Stimulated activated CD8-positive, alpha-beta memory T cell treated with anti-CD3 and anti-CD28 coated beads, Interleukin-7, amount 100 ng/mL, for 48 hours (primary cell): ENCODE results near the gene ATP1A4.
"Not testable (repeated sequence)": the region's sequence is repeated elsewhere in the genome, so short reads cannot be mapped to it uniquely, and the experiment has no call there.

ENCODE experiments used
- DNase-seq, 2 donors: peaks; one replicate each; pipeline ENCODE4 v3.0.0-alpha.2; 2020; ENCODE audit warnings: low read depth in 1 of 2; ENCODE audit errors: extremely low read depth in 1 of 2

The ATP1A4 gene

GRCh38 chr1:160151303-160151702 is at the start of gene ATP1A4:
Gene ATP1A4 (plus strand): TSS chr1:160151603. CDS start chr1:160152041, 438 bp downstream.
- no peak for DNase-seq

GRCh38 chr1:160101717-160102522 is 49.5 kb upstream of the ATP1A4 start:
- no peak for DNase-seq

DNA sequence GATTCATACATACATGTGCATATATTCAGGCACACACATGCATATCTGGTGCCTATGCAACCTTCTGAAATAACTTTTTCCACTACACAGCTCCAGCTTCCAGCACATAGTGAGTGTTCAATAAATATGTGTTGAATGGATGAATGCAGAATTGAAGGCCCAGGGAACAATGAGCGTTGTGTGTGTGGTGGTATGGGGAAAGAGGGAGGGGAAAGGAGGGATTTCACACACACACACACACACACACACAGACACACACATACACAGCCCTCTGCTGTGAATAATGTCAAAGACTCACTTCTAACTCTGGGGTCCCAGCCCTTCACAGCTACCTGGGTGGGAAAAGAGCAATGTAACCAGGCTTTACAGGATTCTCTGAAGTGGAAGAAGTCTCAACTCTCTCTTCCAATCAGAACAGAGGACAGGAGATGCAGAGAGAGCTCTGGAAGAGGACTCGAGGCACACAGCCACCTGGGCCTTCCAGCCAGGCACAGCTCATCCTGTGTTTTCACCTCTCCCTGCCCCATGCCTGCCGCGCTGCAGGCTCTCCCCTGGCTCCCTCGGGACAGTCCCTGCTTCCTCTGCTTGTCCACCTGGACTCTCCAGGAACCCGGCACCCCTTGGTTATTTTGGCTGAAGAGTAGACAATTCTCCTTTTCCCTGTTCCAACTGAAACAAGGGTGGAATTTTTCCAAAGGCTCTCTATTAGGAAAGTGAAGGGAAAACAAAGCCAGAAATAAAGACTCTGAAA is 47.6 kb upstream of the ATP1A4 start:
- no peak for DNase-seq

DNA sequence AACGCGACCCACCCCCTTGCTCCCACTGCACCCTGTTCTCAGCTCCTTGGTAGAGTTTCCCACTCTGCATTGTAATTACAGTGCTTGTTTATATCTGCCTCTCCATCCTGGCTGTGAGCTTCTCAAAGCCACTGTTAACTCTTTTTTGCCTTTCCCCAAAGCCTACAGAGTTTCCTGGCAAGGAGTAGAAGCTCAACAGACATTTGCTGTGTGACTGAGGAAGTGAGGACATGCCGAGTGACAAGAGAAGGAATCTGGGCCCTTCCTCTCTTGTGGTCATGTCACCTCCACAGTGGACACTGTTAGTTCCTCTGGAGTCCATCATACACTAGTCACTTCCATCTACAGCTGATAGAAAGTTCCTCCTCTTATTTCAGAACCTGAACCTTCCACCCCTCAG is 46.9 kb upstream of the ATP1A4 start:
- no peak for DNase-seq

- DNase-seq: no peak
These were observed 46.2 kb upstream of the ATP1A4 start for GRCh38 chr1:160105155-160105554.

DNA sequence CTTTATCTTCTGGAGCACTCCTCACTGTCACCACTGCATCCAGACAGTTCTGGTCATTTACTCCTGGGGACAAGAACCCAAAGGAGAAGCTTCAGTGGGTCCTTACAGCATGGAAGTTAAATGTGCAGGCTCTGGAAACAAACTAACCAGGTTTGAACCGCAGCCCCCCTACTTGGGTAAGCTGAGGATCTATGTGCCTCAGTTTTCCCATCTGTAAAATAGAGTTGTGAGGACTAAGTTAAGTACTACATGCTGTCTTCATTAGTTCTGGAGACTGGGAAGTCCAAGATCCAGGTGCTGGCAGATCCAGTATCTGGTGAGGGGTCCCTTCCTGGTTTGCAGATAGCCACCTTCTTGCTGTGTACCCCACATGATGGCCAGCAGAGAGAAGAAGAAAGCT is 43.9 kb upstream of the ATP1A4 start:
- DNase-seq: no peak

GRCh38 chr1:160108888-160109662 is 42.3 kb upstream of the ATP1A4 start:
- peak in 1 of 2 donors; percentile 28 for DNase-seq

DNA sequence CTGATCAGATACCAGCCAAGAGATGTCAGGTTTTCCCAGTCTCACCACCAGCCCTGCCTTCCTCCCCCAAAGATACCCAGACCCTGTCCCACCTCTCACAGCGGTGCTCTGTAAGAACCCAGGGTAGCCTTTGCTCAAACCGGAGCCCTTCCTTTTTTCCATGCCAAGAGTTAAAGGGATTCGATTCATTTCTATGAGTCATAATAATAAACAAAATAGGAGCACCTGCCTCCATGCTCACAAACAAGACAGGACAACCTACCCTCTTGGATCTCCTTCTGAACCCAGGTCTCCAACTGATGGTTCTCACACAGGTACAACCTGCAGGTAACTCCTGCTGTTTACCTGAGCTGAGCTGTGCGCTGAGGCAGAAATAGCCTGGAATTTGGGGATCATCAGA is 41.7 kb upstream of the ATP1A4 start:
- DNase-seq: no peak

GRCh38 chr1:160111462-160111861 is 39.9 kb upstream of the ATP1A4 start:
- DNase-seq: not testable (repeated sequence)

DNA sequence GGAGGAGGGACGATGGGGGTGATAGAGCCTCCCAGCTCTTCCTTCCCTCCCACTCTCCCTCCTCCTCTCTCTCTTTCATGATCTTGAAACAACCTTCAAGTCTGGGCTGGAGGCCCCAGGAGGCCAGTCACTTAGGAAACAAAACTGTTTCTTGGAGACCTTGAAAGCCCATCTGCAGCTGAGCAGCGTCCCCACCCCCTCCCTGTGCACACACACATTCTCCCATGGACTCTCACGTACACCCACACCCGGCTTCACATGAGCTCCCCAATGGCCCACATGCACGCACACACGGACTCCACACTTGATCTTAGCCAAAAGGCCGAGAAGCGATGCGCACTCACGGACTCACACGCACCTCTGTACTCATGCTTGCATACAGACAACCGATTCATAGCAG is 39.0 kb upstream of the ATP1A4 start:
- DNase-seq: no peak

GRCh38 chr1:160113407-160113806 is 38.0 kb upstream of the ATP1A4 start:
- DNase-seq: no peak

DNA sequence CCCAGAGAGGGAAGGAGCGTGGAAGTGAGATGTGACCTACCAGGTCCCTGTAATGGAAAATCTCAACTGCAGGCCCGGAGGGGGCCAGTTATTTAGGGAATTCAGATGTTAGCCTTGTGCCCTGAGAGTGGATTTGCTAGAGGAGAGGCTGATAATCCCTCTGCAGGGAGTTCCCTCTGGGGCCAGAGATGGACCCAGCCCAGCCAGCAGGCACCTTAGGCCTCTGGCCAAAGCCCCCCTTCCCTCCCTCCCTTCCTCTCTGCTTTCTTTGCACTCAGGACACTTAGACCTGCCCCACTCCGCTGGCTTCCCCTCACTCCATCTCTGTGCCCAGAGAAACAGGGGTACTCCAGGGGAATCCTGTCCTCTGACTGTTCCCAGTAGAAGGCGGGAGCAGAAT is 37.3 kb upstream of the ATP1A4 start:
- no peak for DNase-seq

DNA sequence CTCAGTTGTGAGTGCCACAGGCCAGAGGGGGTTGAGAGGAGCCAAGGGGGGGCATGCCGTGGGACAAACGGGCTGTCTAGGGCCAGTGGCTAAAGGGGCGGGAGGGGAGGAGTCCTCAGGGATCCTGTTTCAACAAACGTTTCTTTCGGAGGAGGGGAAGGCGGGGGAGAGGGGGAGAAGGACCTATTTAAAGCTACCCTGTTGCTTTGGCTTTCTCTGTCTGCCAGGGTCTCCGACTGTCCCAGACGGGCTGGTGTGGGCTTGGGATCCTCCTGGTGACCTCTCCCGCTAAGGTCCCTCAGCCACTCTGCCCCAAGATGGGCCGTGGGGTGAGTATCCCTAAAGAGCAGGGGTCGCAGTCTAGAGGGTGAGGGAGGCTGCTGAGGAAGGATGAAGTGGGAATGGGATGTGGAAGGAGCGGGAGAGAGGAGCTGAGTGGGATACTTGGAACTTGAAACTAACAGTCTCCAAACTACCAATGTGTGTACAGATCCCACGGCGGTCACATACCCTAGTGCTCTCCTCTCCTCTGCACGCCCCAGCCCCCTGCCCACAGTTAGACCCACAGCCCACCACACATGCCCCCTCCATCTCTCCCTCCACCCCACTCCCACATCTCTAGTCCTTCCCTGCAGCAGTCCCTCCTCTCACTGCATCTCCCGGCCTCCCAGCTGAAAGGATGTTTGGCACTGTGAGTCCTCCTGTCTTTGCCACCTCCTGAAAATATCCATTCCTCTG is 35.7 kb upstream of the ATP1A4 start, which contains the start of gene ATP1A2:
TSS of gene ATP1A2 (plus strand) at position 215 of the 738 bp plus-strand sequence. CDS start at position 318, 103 bp downstream.
- DNase-seq: no peak

GRCh38 chr1:160116283-160117147 is 34.9 kb upstream of the ATP1A4 start:
- DNase-seq: no peak

- DNase-seq: no peak
These were observed 34.1 kb upstream of the ATP1A4 start for GRCh38 chr1:160117300-160117699.

GRCh38 chr1:160117709-160118183 is 33.7 kb upstream of the ATP1A4 start:
- no peak for DNase-seq

DNA sequence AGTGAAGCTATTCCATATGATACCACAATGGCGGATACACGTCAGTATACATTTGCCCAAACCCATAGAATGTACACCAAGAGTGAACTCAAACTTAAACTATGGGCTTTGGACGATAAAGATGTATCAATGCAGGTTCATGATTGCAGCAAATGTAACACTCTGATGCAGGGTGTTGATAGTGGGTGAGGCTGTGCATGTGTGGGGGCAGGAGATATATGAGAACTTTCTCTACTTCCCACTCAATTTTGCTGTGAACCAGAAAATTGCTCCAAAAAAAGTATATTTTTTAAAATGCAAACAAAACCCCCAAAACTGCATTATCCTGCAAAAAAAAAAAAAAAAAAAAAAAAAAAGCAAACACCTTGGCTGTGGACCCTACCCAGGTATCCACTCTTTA is 32.5 kb upstream of the ATP1A4 start:
- DNase-seq: no peak

GRCh38 chr1:160120797-160121196 is 30.6 kb upstream of the ATP1A4 start:
- no peak for DNase-seq

DNA sequence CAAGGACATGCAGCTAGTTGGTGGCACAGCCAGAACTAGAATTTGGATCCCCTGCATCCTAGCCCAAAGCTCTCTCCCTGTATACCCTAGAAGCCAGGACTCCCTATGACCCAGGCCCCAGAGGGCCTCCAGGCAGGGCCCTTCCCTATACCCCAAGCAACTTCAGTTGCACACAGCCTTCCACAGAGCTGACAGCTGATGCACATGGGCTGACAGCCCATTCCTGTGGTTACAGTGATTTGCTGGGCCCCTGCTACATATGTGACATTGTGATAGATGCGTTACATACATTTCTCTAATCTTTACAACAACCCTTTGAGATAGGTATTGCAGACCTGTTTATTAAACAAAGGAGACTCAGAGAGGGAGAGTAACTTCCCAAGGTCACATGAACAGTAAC is 30.0 kb upstream of the ATP1A4 start:
- no peak for DNase-seq
